PC-9 (cell line): ENCODE results near the gene CDKN2D.

ENCODE experiments used
- EZH2 ChIP-seq: fragments of 200-600 bp; sonication (generic); IDR thresholded peaks from 2 replicates; pipeline ENCODE4 v1.8.0; 2017; ENCODE audit warnings: antibody characterized with exemption, low read depth
- TF ChIP-seq, protein P1 (sequence below): fragments of 200-600 bp; sonication (generic); conservative IDR thresholded peaks from 2 replicates; pipeline ENCODE4 v1.6.1; 2017; ENCODE audit warnings: mixed run types, antibody characterized with exemption, mild to moderate bottlenecking, moderate library complexity

- TF ChIP-seq, protein P1, sequence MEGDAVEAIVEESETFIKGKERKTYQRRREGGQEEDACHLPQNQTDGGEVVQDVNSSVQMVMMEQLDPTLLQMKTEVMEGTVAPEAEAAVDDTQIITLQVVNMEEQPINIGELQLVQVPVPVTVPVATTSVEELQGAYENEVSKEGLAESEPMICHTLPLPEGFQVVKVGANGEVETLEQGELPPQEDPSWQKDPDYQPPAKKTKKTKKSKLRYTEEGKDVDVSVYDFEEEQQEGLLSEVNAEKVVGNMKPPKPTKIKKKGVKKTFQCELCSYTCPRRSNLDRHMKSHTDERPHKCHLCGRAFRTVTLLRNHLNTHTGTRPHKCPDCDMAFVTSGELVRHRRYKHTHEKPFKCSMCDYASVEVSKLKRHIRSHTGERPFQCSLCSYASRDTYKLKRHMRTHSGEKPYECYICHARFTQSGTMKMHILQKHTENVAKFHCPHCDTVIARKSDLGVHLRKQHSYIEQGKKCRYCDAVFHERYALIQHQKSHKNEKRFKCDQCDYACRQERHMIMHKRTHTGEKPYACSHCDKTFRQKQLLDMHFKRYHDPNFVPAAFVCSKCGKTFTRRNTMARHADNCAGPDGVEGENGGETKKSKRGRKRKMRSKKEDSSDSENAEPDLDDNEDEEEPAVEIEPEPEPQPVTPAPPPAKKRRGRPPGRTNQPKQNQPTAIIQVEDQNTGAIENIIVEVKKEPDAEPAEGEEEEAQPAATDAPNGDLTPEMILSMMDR: no peak
- TF ChIP-seq EZH2: no peak
Measured at GRCh38 chr19:10537668-10538067, 31.1 kb downstream of the CDKN2D start.
